A673 (cell line): ENCODE data around the gene ACMSD. TPM values are rescaled to one million over a fixed set of nuclear protein-coding genes. Genes with fewer than 3 reads are reported as not detected.

Source experiments
- BruUV-seq: library from RNA; stranded (reverse); fragments of 400-500 nt; replicated peaks from 2 replicates; lab custom pipeline; 2021; lab: Mats Ljungman, UMichigan
- CTCF ChIA-PET: fragments of 300-600 bp; sonication (Branson Sonifier 250); formaldehyde crosslinking; loops from one replicate; lab custom pipeline; 2022; ENCODE audit warnings: antibody characterized with exemption; lab: Charles Lee
- POLR2A ChIA-PET: fragments of 300-600 bp; sonication (Branson Sonifier 250); formaldehyde crosslinking; loops from one replicate; lab custom pipeline; 2022; ENCODE audit warnings: antibody characterized with exemption; ENCODE audit not compliant: low non-redundant PET; lab: Charles Lee
- DNase-seq: peaks from one replicate; pipeline ENCODE4 v3.0.0-alpha.2; 2015; ENCODE audit warnings: low spot score
- H3K27ac ChIP-seq: fragments of 200-600 bp; sonication (generic); 2 replicates; pipeline ENCODE4 v1.5.1; 2016; ENCODE audit warnings: mixed run types, low read depth, mild to moderate bottlenecking, mixed read lengths, antibody characterized with exemption, low read length; ENCODE audit not compliant: poor library complexity, severe bottlenecking
- H3K27me3 ChIP-seq: fragments of 200-600 bp; sonication (generic); replicated peaks from 2 replicates; pipeline ENCODE4 v1.6.1; 2017; ENCODE audit warnings: mixed run types, low read depth, mild to moderate bottlenecking, mixed read lengths, antibody characterized with exemption, low read length; ENCODE audit not compliant: insufficient read depth, poor library complexity
- H3K36me3 ChIP-seq: fragments of 200-600 bp; sonication (generic); 2 replicates; pipeline ENCODE4 v1.6.1; 2016; ENCODE audit warnings: mixed run types, mild to moderate bottlenecking, mixed read lengths, antibody characterized with exemption, low read length; ENCODE audit not compliant: insufficient read depth, poor library complexity, severe bottlenecking
- H3K4me1 ChIP-seq: fragments of 200-600 bp; sonication (generic); 2 replicates; pipeline ENCODE4 v1.6.1; 2017; ENCODE audit warnings: mixed run types, mild to moderate bottlenecking, mixed read lengths, antibody characterized with exemption, low read length; ENCODE audit not compliant: insufficient read depth, poor library complexity, severe bottlenecking
- H3K4me3 ChIP-seq: fragments of 200-600 bp; sonication (generic); 2 replicates; pipeline ENCODE4 v1.5.1; 2016; ENCODE audit warnings: low read depth, mixed run types, mild to moderate bottlenecking, mixed read lengths, low read length; ENCODE audit not compliant: poor library complexity, severe bottlenecking
- H3K9me3 ChIP-seq: fragments of 200-600 bp; sonication (generic); 2 replicates; pipeline ENCODE4 v1.6.1; 2016; ENCODE audit warnings: mixed run types, low read depth, mild to moderate bottlenecking, mixed read lengths, antibody characterized with exemption, low read length; ENCODE audit not compliant: poor library complexity, severe bottlenecking
- CTCF ChIP-seq: fragments of 300-800, 200-600 bp; sonication (generic); conservative IDR thresholded peaks from 2 replicates; pipeline ENCODE4 v1.5.1; 2017; ENCODE audit warnings: low read depth, mild to moderate bottlenecking, antibody characterized with exemption, low read length, moderate library complexity, mixed read lengths
- EZH2 ChIP-seq: fragments of 200-600 bp; sonication (generic); IDR thresholded peaks from 2 replicates; pipeline ENCODE4 v1.6.1; 2017; ENCODE audit warnings: borderline replicate concordance, low read depth, mild to moderate bottlenecking, mixed read lengths, antibody characterized with exemption, low read length; ENCODE audit not compliant: poor library complexity, severe bottlenecking
- intact Hi-C: fragments of 100-400 bp; cut with micrococcal nuclease; formaldehyde crosslinking; loops from one replicate; pipeline ENCODE4 v1.10.0; 2022; ENCODE audit not compliant: unreplicated experiment
- total RNA-seq: library from RNA; stranded (reverse); gene quantifications from 2 replicates; pipeline ENCODE4 v1.2.3, GENCODE V29; 2021

Gene ACMSD
- total RNA-seq, 1 experiment from 2014 or later: not detected

- POLR2A ChIA-PET: no interaction called here
- intact Hi-C loops: no loop called here
- CTCF ChIA-PET: no interaction called here
Measured at GRCh38 chr2:134792186-134792585, 46.2 kb upstream of the ACMSD start.

GRCh38 chr2:134795765-134796164 is 42.7 kb upstream of the ACMSD start:
- no peaks in the 10 kb centered on the region for H3K4me1 ChIP-seq
- peaks cover 6% of the 10 kb centered on the region for H3K27me3 ChIP-seq
- no peak for TF ChIP-seq EZH2
- TF ChIP-seq CTCF: no peak
- CTCF ChIA-PET: interaction anchor here (0.7 kb wide), 1 partner anchor 326 kb away, joined by 7 read pairs; no protein-coding TSS in a partner anchor
- intact Hi-C loops: no loop called here
- no peak overlapping the region for H3K27ac ChIP-seq
- no peaks in the 10 kb centered on the region for H3K9me3 ChIP-seq
- POLR2A ChIA-PET: no interaction called here
- BruUV-seq: no TSS peak
- no peaks in the 10 kb centered on the region for H3K36me3 ChIP-seq
- DNase-seq: no peak
- H3K4me3 ChIP-seq: no peak overlapping the region

More at GRCh38 chr2:134792186-134792585, 46.2 kb upstream of the ACMSD start:
- no TSS peak for BruUV-seq
- peaks cover 6% of the 10 kb centered on the region for H3K27me3 ChIP-seq
- H3K4me3 ChIP-seq: no peak overlapping the region
- no peak overlapping the region for H3K27ac ChIP-seq
- H3K9me3 ChIP-seq: no peaks in the 10 kb centered on the region
- no peaks in the 10 kb centered on the region for H3K4me1 ChIP-seq
- DNase-seq: no peak
- TF ChIP-seq CTCF (no peak), EZH2 (no peak)
- H3K36me3 ChIP-seq: no peaks in the 10 kb centered on the region

GRCh38 chr2:134796373-134796772 is 42.0 kb upstream of the ACMSD start:
- ChIA-PET POLR2A (no interaction called here), CTCF (interaction anchor here (0.7 kb wide), 1 partner anchor 326 kb away, joined by 7 read pairs; no protein-coding TSS in a partner anchor)
- Histone ChIP-seq H3K27me3 (peaks cover under 1% of the 10 kb centered on the region), H3K27ac (no peak overlapping the region), H3K4me1 (no peaks in the 10 kb centered on the region), H3K36me3 (no peaks in the 10 kb centered on the region), H3K4me3 (no peak overlapping the region), H3K9me3 (no peaks in the 10 kb centered on the region)
- intact Hi-C loops: no loop called here
- no peak for TF ChIP-seq CTCF
- TF ChIP-seq EZH2: no peak
- no TSS peak for BruUV-seq
- DNase-seq: no peak
